SK-N-MC (cell line): ENCODE measurements around the gene RYR2.

Experiments
- EZH2 ChIP-seq: fragments of 200-600 bp; sonication (generic); IDR thresholded peaks from one replicate; pipeline ENCODE4 v1.6.1; 2017; ENCODE audit warnings: antibody characterized with exemption
- FOXP2 ChIP-seq: optimal IDR thresholded peaks from 2 replicates; pipeline ENCODE3; 2011; ENCODE audit warnings: mild to moderate bottlenecking, moderate library complexity; ENCODE audit not compliant: insufficient read depth; ENCODE audit errors: extremely low read length, control extremely low read depth
- POLR2AphosphoS5 ChIP-seq: IDR thresholded peaks from 2 replicates; pipeline ENCODE4 v1.6.1; 2012; ENCODE audit warnings: mild to moderate bottlenecking, low read depth, low read length, borderline replicate concordance

DNA sequence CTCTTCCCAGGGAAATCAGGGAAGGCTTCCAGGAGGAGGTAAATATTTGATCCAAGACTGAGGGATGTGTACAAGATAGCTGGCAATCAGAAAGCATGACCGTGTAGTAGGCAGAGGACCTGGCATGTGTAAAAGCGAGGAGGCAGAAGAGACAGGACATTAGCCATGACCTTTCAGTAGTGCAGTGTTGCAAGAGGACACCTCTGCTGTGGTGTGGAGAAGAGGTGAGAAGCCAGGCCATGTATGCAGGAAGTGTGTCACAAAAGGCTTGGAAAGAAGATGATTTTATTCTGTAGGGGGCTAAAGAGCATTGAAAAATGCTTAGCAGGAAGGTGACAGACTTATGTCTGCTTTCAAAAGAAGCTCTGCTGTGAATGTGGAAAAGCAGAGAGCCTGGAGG is 467.8 kb downstream of the RYR2 start:
- TF ChIP-seq EZH2 (no peak), POLR2AphosphoS5 (no peak), FOXP2 (no peak)
